GOT3 (cell line): ENCODE measurements around the gene COL9A1.

Source experiments
- DNase-seq: peaks from one replicate; lab custom pipeline; 2025; ENCODE audit warnings: mixed read lengths; lab: John Stamatoyannopoulos, UW

COL9A1 gene

GRCh38 chr6:70225055-70225454, 77.8 kb downstream of the COL9A1 start:
- no peak for DNase-seq

DNA sequence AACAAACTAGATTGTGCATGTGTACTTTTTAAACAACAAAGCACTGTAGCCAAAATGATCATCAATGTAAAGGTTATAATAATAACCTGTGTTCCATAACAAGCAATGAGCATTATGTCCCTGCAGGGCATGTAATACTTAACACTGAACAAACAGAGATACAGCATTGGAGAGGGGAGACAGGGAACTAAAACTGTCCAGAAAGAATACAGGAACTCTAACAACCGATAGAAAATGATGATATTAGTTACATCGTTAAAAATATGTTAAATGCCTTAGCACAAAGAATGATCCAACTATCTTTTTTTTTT, 80.5 kb downstream of the COL9A1 start:
- DNase-seq = no peak

DNA sequence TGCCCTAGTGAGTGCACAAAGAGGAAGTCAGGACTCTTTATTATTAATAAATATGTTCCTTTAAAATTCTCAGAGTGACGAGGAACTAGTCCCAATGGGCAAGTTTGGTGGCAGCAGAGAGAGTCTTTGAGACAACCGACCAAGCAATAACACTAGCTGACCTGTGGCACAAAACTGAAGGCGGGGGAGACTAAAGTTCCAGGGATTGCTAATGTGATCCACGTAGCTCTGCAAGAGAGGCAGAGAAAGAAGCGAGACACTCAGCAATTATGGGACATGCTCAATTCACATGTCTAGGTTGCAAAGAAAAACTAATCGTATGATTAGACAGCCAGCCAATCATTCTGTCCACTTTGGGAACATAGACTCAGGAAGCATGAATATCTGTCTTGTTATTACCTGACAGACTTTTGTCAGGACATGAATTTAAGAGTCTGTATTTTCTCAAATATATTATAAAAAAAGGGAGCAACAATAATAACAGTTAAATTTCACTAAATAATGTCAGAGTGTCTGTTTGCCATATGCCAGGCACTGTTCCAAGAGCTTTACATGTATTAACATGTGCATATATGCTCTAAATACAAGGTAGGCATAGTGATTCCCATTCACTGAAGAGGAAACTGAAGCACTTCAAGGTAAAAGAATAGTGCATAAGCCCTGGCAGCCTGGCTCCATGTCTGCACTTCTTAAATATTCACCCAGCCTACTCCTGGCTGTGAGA, 81.0 kb downstream of the COL9A1 start:
- DNase-seq = no peak

DNA sequence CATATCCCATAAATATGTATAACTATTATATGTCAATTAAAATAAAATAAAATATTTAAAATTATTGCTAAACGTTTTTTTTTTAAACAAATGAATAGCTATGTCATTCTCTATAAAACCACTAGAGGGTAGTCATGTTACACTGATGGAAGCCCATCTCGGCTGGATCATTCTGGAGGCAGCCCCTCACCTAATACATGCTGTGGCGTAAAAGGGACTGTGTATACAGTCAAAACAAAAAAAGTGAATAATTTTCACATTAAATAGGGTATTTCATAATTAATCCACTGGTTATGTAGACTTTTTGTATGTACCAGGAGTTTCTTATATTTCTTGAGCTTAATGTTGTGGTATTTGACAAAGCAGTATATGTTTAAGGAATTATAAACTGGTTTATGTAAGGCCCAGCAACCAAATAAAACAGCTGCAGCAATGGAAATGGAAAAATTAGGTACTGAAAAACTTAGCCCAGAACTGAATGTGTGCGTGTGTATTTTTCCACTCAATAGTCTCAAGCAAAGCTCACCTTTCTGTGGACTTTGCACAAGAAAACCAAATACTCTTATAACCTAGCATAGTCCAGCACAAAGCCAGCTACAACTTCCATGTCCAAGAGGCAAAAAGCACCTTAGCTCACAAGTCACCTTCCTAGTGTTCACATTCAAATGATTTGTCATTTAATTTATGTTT, 81.7 kb downstream of the COL9A1 start:
- no peak for DNase-seq

GRCh38 chr6:70219943-70220613, 82.8 kb downstream of the COL9A1 start:
- DNase-seq = no peak

DNA sequence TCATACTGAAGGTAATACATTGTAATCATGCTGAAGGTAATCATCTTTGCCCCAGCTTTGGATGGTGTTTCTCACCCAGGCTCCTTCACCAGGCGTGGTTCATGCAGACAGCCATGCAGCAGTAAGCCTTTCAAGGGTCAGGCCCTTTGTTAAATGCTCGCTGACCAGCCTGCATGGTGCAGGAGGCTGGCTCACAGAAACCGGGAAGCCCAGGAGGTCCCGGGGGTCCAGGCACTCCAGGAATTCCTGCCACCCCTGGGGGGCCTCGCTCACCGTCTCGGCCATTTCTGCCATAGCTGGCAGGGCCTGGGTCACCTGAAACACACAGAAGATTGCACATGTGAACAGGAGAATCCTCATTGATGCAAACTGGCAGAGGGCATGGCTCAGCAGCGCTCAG, 86.1 kb downstream of the COL9A1 start:
- no peak for DNase-seq

GRCh38 chr6:70215460-70216108, 87.3 kb downstream of the COL9A1 start:
- DNase-seq = no peak

GRCh38 chr6:70210462-70210861, 92.4 kb downstream of the COL9A1 start:
- no peak for DNase-seq

GRCh38 chr6:70208235-70208790, 94.6 kb downstream of the COL9A1 start:
- no peak for DNase-seq

GRCh38 chr6:70198785-70199184, 104.1 kb downstream of the COL9A1 start:
- no peak for DNase-seq

DNA sequence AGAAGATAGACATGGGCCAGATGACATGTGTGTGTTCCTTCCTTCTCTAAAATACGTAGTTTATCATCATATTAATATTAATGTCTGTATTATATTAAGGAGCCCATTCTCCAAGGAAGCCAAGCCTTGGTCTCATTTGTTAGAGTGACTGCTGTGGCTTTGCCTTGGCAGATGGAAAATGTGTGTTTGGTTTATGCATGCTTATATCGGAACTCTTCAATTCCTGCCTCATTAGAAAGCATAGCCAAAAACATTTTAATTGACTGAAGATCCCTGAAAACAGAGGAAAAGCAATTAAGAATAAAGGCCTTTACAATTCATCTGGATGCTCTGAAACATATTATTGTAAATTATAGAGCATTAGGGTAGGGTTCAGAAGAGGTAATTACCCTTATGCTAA, 106.4 kb downstream of the COL9A1 start:
- DNase-seq = no peak

- DNase-seq = no peak
These were observed 108.5 kb downstream of the COL9A1 start for GRCh38 chr6:70194421-70194820.

GRCh38 chr6:70188202-70188601, 114.7 kb downstream of the COL9A1 start:
- no peak for DNase-seq

DNA sequence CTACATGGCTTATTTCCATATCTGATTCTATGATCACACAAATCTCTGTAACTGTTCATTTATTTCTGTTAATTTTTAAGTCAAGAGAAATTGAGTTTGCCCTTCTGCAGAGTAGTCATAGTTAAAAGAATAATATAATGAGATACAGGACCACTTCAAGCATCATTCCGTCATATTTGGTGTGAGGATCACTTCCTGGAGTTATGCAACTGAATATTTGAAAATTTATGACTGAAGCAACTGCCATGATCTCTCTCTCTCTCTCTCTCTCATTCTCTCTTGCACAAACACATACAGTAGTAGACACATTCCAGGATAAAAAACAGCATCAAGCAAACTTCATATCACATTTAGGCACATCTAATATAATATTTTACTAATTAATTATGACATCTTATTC, 116.4 kb downstream of the COL9A1 start:
- no peak for DNase-seq

- DNase-seq = no peak
These were observed 118.2 kb downstream of the COL9A1 start for GRCh38 chr6:70184723-70185122.

GRCh38 chr6:70183538-70183937, 119.3 kb downstream of the COL9A1 start:
- no peak for DNase-seq

GRCh38 chr6:70180901-70181599, 121.8 kb downstream of the COL9A1 start:
- no peak for DNase-seq

DNA sequence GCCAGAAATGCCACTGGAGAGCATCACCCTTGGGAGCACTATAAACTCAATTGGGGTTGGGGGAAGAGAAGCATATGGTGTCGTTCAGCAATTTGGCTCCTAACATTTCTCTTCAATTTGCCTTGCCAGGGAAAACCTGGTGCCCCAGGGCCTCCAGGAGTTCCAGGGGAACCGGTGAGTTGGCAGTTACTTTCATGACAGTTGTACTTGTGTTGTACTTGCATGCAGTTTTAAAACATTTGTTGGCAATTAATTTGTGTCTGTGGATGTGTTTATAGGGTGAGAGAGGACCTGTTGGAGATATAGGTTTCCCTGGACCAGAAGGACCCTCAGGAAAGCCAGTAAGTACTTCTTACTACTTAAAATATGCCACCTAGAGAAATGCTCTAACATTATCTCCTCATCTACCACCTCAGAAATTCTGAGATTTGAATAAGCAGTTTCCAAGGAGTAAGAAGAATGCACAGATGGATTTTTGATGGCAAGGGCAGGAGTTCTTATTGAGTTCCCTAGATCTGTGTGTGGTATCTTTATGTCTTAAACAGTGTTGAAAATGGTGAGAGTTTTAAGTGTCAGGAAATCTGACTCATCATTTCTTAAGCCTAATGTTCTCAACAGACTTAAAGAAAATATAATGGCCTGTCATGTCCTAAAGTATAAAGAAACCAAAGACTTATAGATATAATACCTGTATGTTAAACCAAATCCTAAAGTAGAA, 122.5 kb downstream of the COL9A1 start:
- no peak for DNase-seq

GRCh38 chr6:70176842-70177550, 125.9 kb downstream of the COL9A1 start:
- DNase-seq = no peak

DNA sequence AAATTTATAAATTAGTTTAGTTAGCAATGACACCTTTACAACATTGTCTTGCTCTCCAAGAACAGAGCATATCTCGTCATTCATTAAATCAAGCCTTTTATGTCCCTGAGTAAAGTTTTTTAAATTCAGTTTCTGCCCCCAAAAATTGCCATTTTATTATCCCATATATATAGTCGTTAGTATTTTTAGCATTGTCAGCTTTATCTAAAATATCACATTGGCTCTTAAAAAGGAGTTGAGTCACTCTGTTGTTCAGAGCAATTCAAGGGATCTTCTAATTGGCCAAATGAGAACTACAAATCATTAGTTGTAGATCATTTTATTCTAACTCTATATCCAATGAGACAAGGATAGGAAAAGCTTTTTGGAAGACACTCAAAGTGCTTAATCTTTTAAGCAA, 127.1 kb downstream of the COL9A1 start:
- DNase-seq = no peak

- DNase-seq = no peak
These were observed 130.6 kb downstream of the COL9A1 start for GRCh38 chr6:70172252-70172651.
